Neuron (in vitro differentiated cells): ENCODE data around the gene GPATCH1.
"Not testable (repeated sequence)": the region's sequence is repeated elsewhere in the genome, so short reads cannot be mapped to it uniquely, and the experiment has no call there.

Source experiments
- H2AFZ ChIP-seq: one replicate; pipeline ENCODE4 v1.6.1; 2013; ENCODE audit warnings: low read depth, mild to moderate bottlenecking, inconsistent platforms, low read length, moderate library complexity
- H3K27me3 ChIP-seq: one replicate; pipeline ENCODE4 v1.6.1; 2013; ENCODE audit warnings: low read length; ENCODE audit not compliant: insufficient read depth
- H3K36me3 ChIP-seq: one replicate; pipeline ENCODE4 v1.6.1; 2013; ENCODE audit warnings: low read length; ENCODE audit not compliant: insufficient read depth
- H3K4me1 ChIP-seq: one replicate; pipeline ENCODE4 v1.6.1; 2013; ENCODE audit warnings: low read length; ENCODE audit not compliant: insufficient read depth
- H3K4me3 ChIP-seq: 2 replicates; pipeline ENCODE4 v1.5.1; 2013; ENCODE audit warnings: mild to moderate bottlenecking, low read length, moderate library complexity
- H3K9me3 ChIP-seq: one replicate; pipeline ENCODE4 v1.6.1; 2013; ENCODE audit warnings: low read length

GPATCH1 gene

DNA sequence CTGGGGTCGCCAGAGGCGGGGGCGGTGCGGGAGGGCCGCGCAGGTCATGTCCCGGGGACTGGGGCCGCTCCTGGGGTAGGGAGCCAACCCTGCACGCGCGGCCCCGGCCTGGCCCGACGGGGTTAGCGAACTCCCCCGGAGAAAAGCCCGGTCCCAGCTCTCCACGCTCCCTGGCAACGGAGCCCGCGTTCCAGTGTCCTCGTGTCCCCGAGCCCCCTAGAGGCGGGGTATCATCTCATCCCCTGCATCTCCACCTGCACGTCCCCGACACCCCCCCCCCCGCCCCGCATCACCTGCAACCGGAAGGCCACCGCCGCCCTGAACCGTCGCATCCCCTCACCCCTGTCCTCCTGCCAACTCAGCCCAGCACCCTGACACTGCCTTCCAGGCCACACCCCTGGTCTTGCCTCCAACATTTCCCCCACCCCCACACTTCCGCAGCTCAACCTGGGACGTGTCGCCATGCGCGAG is 53.6 kb downstream of the GPATCH1 start:
- no peaks in the 10 kb centered on the region for H3K27me3 ChIP-seq
- no peak overlapping the region for H3K4me3 ChIP-seq
- H3K9me3 ChIP-seq, result no peaks in the 10 kb centered on the region
- no peak overlapping the region for H2AFZ ChIP-seq
- H3K36me3 ChIP-seq, result peaks cover 5% of the 10 kb centered on the region
- H3K4me1 ChIP-seq, result no peaks in the 10 kb centered on the region

GRCh38 chr19:33139165-33139564 is 58.2 kb downstream of the GPATCH1 start:
- H3K36me3 ChIP-seq, result no peaks in the 10 kb centered on the region

DNA sequence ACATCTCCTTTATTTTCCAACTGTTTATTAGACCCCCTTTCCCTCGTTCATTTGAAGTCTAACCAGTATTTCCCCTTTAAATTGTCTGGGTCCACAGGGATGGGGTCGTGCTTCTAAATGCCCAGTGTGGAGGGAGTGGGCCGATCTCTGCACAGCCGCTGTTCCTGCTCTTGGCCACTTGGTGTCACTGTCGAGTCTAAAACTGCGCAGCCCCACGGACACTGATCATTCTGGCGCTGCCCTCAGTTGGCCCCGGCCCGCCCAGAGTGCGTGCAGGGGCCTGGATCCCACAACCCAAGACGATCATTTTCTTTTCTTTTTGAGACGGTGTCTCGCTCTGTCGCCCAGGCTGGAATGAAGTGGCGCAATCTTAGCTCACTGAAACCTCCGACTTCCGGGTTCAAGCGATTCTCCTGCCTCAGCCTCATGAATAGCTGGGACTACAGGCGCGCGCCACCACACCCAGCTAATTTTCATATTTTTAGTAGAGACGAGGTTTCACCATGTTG is 63.0 kb downstream of the GPATCH1 start:
- H2AFZ ChIP-seq, result no peak overlapping the region
- H3K9me3 ChIP-seq, result no peaks in the 10 kb centered on the region
- H3K4me1 ChIP-seq, result no peaks in the 10 kb centered on the region
- H3K36me3 ChIP-seq, result no peaks in the 10 kb centered on the region
- no peaks in the 10 kb centered on the region for H3K27me3 ChIP-seq
- H3K4me3 ChIP-seq, result no peak overlapping the region

More at GRCh38 chr19:33139165-33139564, 58.2 kb downstream of the GPATCH1 start:
- Histone ChIP-seq H3K4me3 (no peak overlapping the region), H3K4me1 (no peaks in the 10 kb centered on the region), H2AFZ (no peak overlapping the region), H3K9me3 (no peaks in the 10 kb centered on the region), H3K27me3 (no peaks in the 10 kb centered on the region)

- no peaks in the 10 kb centered on the region for H3K27me3 ChIP-seq
- no peaks in the 10 kb centered on the region for H3K9me3 ChIP-seq
- no peak overlapping the region for H2AFZ ChIP-seq
- no peaks in the 10 kb centered on the region for H3K36me3 ChIP-seq
- no peak overlapping the region for H3K4me3 ChIP-seq
- no peaks in the 10 kb centered on the region for H3K4me1 ChIP-seq
Observed at GRCh38 chr19:33146209-33146608, 65.2 kb downstream of the GPATCH1 start.

DNA sequence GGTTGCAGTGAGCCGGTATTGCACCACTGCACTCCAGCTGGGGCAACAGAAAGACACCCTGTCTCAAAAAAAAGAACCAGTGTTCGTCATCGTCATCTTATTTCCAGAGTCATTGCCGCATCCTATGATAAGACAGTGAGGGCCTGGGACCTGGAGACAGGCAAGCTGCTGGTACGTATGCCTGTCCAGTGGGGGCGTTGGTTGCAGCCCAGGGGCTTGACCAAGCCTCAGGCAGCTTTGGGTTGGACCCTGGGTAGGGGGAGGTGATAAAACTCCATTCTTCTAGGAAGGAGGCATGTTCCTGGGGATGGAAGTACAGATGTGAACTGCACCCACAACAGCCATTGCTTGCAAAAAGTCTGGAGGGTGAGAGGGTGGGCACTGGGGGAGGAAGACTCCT is 66.6 kb downstream of the GPATCH1 start:
- H3K9me3 ChIP-seq, result no peaks in the 10 kb centered on the region
- no peaks in the 10 kb centered on the region for H3K27me3 ChIP-seq
- H2AFZ ChIP-seq, result no peak overlapping the region
- H3K36me3 ChIP-seq, result no peaks in the 10 kb centered on the region
- no peak overlapping the region for H3K4me3 ChIP-seq
- H3K4me1 ChIP-seq, result no peaks in the 10 kb centered on the region

DNA sequence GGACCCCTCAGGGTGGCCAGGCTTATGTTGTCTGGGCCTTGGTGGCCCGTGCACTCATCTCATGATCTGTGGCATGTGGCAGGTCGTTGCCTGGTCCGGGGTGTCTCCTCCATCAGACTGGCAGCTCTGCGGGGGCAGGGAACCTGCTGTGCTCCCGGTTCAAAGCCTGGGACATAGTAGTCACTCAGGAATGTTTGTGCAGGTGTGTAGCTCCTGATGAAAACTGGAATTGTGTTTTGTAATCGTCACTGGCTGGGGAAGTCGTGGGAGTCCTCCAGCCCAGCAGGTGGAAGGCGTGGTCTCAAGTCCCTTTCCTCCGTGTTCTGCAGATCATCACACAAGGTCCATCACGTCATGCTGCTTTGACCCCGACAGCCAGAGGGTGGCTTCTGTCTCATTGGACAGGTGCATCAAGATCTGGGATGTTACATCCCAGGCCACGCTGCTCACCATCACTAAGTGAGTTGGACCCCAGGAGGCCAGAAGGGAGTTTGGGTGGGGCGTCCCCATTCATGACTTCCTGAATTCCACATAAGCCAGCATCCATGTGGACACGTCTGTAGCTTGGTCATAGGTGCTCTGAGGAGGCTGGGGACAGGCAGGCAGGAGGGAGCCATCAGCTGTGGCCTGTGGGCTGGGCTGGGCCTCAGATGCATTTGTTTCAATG is 70.0 kb downstream of the GPATCH1 start:
- no peaks in the 10 kb centered on the region for H3K9me3 ChIP-seq
- H3K4me1 ChIP-seq, result no peaks in the 10 kb centered on the region
- no peaks in the 10 kb centered on the region for H3K27me3 ChIP-seq
- H2AFZ ChIP-seq, result no peak overlapping the region
- H3K36me3 ChIP-seq, result no peaks in the 10 kb centered on the region
- no peak overlapping the region for H3K4me3 ChIP-seq

DNA sequence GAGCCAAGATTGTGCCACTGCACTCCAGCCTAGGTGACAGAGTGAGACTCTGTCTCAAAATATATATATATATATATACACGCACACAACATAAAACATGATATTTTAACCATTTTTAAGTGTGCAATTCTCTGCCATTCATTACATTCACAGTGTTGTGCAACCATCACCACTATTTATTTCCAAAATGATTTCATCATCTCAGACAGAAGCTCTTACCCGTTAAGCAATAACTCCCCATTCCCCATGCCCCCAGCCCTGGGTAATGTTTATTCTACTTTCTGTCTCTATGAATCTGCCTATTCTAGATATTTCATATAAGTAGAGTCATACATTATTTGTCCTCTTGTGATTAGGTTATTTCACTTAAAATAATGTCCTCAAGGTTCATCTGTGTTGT is 71.2 kb downstream of the GPATCH1 start:
- Histone ChIP-seq H3K36me3 (no peaks in the 10 kb centered on the region), H3K9me3 (no peaks in the 10 kb centered on the region), H2AFZ (no peak overlapping the region)

DNA sequence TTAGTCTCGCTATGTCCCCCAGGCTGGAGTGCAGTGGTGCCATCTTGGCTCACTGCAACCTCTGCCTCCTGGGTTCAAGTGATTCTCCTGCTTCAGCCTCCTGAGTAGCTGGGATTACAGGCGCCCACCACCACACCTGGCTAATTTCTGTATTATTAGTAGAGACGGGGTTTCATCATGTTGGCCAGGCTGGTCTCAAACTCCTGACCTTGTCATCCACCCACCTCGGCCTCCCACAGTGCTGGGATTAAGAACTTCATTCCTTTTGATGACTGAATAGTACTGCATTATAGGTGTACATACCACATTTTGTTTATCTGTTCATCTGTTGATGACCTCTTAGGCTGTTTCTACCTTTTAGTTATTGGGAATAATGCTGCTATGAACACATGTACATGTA is 71.6 kb downstream of the GPATCH1 start:
- H3K27me3 ChIP-seq, H3K9me3 ChIP-seq, H2AFZ ChIP-seq: not testable (repeated sequence)

More for the DNA sequence above, 71.2 kb downstream of the GPATCH1 start:
- Histone ChIP-seq H3K27me3 (no peaks in the 10 kb centered on the region), H3K4me3 (no peak overlapping the region), H3K4me1 (no peaks in the 10 kb centered on the region)

DNA sequence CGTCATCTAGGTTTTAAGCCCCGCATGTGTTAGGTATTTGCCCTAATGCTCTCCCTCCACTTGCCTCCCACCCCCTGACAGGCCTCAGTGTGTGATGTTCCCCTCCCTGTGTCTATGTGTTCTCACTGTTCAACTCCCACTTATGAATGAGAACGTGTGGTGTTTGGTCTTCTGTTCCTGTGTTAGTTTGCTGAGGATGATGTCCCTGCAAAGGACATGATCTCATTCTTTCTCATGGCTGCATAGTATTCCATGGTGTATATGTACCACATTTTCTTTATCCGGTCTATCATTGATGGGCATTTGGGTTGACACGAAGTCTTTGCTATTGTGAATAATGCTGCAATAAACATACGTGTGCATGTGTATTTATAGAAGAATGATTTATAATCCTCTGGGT is 73.3 kb downstream of the GPATCH1 start:
- not testable (repeated sequence) for H3K4me1 ChIP-seq, H3K27me3 ChIP-seq, H3K9me3 ChIP-seq, H3K36me3 ChIP-seq, H3K4me3 ChIP-seq, H2AFZ ChIP-seq

More for the DNA sequence above, 71.6 kb downstream of the GPATCH1 start:
- H3K4me1 ChIP-seq, H3K36me3 ChIP-seq, H3K4me3 ChIP-seq: not testable (repeated sequence)

DNA sequence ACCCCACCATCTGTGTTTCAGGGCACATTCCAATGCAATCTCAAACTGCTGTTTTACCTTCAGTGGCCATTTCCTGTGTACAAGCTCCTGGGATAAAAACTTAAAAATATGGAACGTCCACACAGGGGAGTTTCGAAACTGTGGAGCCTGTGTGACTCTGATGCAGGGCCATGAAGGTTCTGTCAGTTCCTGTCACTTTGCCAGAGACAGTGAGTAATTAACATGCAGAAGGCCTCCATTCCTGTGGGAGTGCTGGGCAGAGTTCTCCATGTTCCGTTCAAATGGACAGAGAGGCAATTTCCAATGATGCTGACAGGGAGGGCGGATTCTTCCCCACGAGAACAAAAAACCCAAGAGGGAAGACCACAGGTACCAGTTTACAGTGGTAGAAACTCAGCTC is 75.4 kb downstream of the GPATCH1 start:
- Histone ChIP-seq H3K4me1 (no peaks in the 10 kb centered on the region), H3K36me3 (no peaks in the 10 kb centered on the region), H2AFZ (no peak overlapping the region), H3K27me3 (no peaks in the 10 kb centered on the region), H3K9me3 (no peaks in the 10 kb centered on the region), H3K4me3 (no peak overlapping the region)

GRCh38 chr19:33157906-33158305 is 76.9 kb downstream of the GPATCH1 start:
- H3K36me3 ChIP-seq, result no peaks in the 10 kb centered on the region
- no peaks in the 10 kb centered on the region for H3K27me3 ChIP-seq
- H2AFZ ChIP-seq, result no peak overlapping the region
- H3K9me3 ChIP-seq, result no peaks in the 10 kb centered on the region
- H3K4me1 ChIP-seq, result no peaks in the 10 kb centered on the region
- H3K4me3 ChIP-seq, result no peak overlapping the region

GRCh38 chr19:33158365-33158764 is 77.4 kb downstream of the GPATCH1 start:
- Histone ChIP-seq H3K4me1 (no peaks in the 10 kb centered on the region), H2AFZ (no peak overlapping the region), H3K4me3 (no peak overlapping the region), H3K9me3 (no peaks in the 10 kb centered on the region), H3K36me3 (no peaks in the 10 kb centered on the region), H3K27me3 (no peaks in the 10 kb centered on the region)

DNA sequence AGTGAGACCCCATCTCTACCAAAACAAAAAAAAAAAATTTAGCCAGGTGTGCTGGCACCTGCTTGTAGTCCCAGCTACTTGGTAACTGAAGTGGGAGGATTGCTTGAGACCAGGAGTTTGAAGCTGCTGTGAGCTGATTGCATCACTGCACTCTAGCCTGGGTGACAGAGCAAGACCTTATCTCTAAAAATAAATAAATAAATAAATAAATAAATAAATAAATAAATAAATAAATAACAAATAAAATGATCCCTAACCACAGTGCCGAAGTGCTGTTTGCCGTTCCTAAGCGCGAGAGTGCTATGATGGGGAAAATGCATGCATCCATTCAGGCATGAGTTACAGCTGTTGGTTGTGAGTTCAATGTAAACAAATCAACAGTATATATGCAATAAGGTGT is 78.2 kb downstream of the GPATCH1 start:
- H2AFZ ChIP-seq, result no peak overlapping the region
- no peaks in the 10 kb centered on the region for H3K27me3 ChIP-seq
- no peak overlapping the region for H3K4me3 ChIP-seq
- no peaks in the 10 kb centered on the region for H3K36me3 ChIP-seq
- H3K9me3 ChIP-seq, result no peaks in the 10 kb centered on the region
- H3K4me1 ChIP-seq, result no peaks in the 10 kb centered on the region

DNA sequence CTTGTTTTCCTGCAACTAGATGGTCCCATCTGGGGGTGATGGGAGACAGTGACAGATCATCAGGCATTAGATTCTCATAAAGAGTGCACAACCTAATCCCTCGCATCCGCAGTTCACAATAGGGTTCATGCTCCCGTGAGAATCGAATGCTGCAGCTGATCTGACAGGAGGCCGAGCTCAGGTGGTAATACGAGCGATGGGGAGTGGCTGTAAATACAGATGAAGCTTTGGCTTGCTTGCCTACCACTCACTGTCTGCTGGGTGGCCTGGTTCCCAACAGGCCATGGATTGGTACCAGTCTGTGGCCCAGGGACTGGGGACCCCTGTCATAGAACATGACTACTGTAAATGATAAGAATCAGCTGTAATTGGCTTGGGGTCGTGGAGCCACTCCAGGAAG is 78.9 kb downstream of the GPATCH1 start:
- Histone ChIP-seq H3K4me1 (no peaks in the 10 kb centered on the region), H3K36me3 (no peaks in the 10 kb centered on the region), H3K9me3 (no peaks in the 10 kb centered on the region), H2AFZ (no peak overlapping the region), H3K27me3 (no peaks in the 10 kb centered on the region), H3K4me3 (no peak overlapping the region)
